Measurements from ENCODE around the gene SPON2.

The SPON2 gene

DNA sequence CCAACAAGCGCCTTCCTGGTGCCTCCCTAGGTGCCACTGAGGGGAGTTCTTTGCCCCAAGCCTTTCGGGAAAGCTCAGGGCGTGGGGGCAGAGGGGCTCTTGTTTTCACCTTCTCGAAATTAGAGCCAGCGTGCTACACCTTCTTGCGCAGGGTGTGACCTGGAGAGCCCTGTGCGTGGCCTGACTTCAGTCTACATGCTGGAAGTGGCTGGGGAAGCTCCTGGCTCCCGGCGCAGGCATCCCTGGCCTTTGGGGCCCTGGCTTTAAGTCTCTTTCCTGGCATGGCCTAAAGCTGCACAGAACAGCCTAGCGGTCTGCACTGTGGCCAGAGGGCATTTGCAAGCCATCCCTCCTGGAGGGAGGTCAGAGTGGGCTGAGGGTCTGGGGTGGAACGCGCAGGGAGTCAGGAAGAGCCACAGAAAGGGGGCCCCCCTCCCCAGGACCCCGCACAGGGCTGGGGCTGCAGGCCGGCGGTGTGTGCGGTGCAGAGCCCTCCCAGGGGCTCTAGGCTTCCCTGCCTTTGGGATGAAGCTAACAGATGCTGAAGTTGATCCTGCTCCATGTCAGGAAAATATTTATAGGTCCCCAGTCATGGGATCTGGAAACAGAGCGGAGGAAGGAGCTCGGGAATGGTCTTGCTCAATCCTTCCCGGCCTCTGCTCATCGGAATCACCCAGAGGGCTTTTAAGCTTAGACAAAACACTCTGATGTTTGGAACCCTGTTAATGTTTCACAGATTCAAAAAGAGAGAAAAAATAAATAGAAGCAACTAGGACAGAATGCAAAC, 781 bp upstream of the SPON2 start:
- DNase-seq (ENCODE audit: low spot score): no peak

DNA sequence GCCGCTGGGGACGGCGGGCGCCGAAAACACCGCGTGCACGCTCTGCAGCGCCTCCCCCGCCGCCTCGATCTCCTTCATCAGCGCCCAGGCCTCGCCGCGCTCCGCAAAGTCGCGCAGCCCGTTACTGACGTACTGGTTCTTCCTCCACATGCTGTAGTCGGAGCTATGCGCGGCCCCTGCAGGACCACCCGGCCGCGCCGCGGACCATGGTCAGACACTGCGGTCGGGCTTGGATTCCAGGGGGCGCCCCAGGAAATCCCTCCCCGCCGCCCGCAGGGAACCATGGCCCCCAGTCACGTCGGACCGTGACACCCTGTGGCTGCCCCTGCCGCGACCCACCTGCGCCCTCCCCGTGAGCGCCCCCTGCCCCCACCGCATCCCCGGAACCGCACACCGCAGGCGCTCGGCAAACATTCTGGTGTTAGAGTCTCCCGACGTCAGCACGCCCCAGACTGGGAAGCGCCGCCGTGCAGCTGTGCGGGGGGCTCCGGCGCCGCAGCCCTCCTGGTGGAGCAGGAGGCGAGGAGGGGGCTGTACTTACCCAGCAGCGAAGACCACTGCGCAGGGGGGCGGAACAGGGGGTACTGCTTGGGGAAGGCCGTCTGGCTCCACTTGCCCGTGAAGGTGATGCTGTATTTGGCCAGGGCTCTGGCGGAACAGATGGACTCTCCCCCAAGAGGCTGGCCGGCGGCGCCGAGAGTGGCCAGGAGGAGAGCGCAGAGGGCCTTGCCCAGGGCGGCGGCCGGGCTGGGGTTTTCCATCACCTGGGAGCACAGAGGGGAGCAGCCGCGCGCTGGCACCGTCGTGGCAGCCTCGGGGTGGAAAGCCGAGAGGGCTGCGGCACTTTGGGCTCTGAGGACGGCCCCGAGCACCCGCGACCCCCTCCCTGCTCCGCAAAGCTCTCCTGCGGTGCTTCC, 814 bp downstream of the SPON2 start:
- no peak for DNase-seq (ENCODE audit: low spot score)

GRCh38 chr4:1170976-1171310, 1.4 kb downstream of the SPON2 start:
- DNase-seq (ENCODE audit: low spot score): no peak

- no peak for DNase-seq (ENCODE audit: low spot score)
Measured at GRCh38 chr4:1170156-1170975, 2.0 kb downstream of the SPON2 start.

GRCh38 chr4:1169691-1170096, 2.7 kb downstream of the SPON2 start:
- no peak for DNase-seq (ENCODE audit: low spot score)

DNA sequence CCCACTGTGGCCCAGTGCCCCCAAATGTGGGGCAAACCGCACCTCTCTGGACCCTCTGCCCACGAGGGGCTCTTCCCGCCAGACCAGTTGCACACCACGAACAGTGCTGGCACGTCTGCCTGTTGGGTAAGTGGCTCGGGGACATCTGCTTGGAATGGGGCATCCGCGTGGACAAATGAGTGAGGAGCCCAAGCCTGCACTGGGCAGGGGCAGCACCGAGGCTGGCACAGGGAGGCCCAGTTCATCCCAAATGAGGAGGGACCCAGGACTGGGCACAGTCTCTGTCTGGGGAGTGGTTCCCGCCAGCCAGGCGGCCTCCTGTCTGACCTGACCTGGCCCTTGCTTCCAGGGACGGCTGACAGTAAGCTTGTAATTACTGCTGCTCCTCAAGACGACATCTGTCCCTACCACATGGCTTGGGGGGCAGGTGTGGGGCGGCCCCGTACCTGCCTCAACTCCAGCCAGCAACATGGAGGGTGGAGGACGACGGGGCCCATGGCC, 3.2 kb downstream of the SPON2 start:
- DNase-seq (ENCODE audit: low spot score): no peak

GRCh38 chr4:1168191-1169101, 3.9 kb downstream of the SPON2 start:
- no peak for DNase-seq (ENCODE audit: low spot score)

DNA sequence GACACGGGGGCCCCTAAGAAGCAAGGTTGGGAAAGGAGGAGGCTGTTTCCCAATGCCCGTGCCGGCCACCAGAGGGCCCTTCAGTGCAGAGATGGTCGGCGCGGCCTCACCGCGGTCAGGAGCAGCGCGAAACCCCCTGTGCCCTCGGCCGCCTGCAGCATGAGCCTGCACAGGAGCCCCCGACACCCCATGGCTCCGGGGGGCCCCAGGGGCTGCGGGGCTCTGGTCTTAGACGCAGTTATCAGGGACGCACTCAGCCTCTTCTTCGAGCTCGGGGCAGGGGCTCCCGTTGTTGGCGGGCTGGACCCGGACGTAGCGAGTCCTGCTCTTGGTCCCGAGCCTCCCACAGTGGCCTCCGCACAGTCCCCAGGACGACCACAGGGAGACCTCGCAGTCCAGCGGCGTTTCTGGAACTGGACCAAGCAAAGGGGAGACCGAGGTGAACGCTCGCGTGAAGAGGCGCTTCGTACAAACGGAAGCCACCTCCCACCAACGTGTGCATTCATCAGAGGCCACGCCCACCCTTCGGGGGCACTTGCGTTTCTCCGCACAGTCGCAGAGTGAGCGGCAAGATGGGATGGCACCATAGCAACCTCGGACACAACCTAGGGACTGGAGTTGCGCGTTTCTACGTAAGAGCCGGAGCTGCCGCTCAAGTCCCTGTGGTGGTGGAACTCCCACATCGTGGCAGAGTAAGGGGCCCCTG, 5.0 kb downstream of the SPON2 start:
- peak; percentile 83 for DNase-seq (ENCODE audit: low spot score)

DNA sequence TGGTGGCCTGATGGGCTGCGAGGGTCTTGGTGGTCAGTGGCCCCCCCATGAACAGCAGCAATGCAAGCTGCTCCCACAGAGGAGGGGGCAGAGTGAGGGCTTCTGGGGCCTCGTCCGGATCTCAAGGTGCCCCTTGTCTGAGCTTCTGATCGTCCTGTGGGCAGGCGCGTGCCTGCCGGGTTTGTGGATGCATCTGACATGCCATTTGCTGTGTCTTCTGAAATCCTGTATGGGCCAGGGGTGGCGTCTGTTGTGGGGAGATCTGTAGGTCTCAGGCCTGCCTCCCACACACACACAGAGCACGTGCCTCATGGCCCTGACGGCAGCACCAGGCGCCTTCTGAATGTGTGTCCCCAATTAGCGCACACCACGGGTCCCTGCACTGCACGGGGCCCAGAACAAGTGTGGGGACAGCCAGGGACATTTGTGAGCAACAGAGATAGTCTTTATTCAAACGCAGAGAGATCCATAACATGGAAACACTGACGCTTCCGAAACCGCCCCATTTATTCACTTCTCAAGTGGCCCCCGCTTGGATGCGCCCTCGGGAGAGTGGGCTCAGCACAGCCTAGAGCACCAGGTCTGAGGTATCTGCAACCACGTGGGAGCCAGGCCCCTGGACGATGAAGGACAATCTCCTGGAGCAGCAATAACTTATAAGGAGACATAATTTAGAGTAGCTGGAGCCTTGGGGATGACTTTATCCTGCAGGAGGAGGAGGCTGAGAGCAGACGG, 5.7 kb downstream of the SPON2 start:
- DNase-seq (ENCODE audit: low spot score): no peak

- DNase-seq (ENCODE audit: low spot score): no peak
Measured at GRCh38 chr4:1164956-1165545, 7.3 kb downstream of the SPON2 start.

DNA sequence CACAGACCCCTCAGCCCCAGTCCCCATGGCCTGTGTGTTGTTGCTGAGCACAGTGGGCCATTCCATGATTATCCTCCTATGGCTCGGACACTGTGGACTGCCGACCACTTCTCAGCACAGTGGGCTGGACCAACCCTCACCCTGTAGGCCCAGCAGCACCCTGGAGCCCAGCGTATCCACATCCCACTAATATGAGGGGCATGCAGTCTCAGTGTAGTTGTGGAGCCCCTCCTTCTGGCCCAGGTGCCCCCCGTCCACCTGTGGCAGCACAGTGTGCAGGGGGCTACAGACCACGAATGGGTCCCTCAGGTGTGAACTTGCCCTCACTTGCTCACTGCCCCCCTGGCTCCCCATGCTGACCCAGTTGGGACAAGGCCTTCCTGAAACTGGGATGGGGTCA, 7.9 kb downstream of the SPON2 start:
- no peak for DNase-seq (ENCODE audit: low spot score)

DNA sequence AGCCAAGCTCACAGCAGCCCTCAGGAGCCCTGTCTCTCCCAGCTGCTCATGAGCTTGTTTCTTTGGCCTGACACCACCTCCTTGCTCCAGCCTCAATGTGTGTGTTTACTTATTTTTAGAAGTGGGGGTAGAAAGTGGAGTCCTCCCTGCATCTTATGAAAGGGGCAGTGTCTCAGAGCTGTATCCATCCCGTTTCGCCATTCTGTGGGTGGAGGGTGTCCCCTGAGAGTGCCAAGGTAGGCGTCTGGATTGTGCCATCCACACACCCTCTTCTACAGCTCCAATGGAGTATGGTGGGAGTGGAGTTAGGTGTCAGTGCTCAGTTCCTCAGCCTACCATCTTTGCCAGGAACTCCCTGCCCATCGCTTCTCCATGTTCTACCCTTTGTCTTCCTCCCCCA, 8.3 kb downstream of the SPON2 start:
- no peak for DNase-seq (ENCODE audit: low spot score)

DNA sequence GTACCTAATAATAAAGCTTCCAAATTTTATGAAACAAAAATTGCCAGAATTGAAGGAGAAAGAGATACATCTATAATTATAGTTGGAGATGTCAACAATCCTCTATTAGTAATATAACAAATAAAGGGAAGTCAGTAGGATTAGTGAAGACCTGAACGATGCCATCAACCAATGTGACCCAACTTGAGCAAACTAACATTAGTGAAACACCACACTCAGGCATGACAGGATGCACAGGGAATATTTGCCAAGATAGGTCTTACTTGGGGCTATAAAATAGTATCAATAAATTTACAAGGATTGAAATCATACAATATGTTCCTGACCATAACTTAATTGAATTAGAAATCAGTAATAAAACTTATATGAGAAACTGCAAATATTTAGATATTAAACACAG, 12.0 kb downstream of the SPON2 start:
- DNase-seq (ENCODE audit: low spot score): no peak

- DNase-seq (ENCODE audit: low spot score): no peak
Measured at GRCh38 chr4:1156069-1156468, 16.3 kb downstream of the SPON2 start.

DNA sequence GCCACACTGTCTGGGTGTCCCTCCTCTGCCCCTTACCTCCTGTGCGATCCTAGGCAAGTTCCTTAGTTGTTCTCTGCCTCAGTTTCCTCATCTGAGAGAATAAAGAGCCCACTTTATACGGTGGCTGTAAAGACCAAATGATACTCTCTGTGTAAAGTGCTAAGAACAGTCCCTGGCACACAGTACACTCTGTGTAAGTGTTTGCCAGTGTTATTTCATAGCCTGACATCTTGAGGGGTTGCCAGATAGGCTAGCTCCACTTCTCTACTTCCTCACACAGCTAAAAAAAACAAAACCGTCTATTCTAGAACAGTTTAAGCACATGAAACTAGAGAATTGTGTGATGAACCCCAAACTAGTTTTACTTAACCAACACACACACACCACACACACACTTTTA, 17.1 kb downstream of the SPON2 start:
- no peak for DNase-seq (ENCODE audit: low spot score)

DNA sequence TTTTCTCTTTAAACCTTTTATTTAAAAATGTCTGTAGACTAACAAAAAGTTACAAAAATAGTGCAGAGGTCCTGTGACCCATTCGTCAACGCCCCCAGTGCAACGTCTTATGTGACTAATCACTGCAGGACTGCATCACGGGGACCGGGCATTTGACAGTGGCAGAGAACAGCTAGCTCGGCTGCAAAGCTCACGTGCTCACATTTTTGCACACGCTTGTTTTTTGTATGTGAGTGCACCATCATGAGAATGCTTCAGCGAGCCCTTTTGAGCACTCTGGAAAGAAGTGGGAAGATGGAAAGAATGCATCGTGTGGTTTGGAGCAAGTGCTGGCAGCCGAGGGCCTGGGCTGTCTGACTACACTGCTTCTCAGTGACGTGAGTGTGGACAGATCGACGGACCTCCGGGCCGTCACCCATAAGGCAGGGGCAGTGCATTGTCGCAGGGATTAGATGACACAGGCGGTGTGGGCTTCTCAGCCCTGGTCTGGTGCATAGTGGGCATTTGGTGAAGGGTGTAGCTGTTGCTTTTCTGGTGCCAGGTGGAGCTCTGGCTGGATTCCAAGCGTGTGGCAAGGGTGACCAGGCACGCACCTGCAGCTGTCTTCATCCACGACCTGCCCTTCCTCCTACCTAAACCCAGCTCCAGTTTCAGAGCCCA, 17.7 kb downstream of the SPON2 start:
- DNase-seq (ENCODE audit: low spot score): no peak

DNA sequence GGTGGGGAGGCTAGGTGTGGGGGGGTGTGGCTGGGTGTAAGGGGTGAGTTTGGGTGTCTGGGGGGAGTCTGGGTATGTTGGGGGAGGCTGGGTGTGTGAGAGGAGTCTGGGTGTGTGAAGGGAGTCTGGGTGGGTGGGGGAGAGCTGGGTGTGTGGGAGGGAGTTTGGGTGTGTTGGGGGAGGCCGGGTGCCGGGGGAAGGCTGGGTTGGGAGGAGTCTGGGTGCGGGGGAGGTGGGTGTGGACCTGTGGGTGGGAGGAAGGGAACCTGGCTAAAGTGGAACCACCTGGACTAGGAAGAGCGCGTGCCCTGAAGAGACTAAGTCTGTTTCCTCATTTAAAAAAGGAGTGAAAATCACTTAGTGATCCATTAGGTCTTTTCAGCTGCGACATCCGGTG, 18.3 kb downstream of the SPON2 start:
- DNase-seq (ENCODE audit: low spot score): no peak

GRCh38 chr4:1153567-1154090, 18.8 kb downstream of the SPON2 start:
- DNase-seq (ENCODE audit: low spot score): no peak

DNA sequence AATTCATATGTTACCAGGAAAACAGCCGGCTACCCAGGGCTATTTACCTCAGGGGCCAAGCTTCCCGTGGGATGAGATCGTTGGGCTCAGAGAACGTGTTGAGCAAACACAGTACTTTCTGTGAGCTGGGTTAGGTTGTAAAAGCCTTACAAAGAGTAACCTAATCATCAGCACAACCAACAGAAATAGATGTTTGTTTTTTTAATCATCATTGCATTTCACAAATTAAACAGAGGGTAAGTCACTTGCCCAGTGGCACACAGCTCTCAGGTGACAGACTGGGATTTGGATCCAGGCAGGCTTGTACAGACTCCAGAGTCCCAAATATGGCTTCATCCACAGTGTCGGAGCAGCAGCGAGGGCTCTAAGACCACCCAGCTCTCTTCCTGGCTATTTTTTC, 20.1 kb downstream of the SPON2 start:
- DNase-seq (ENCODE audit: low spot score): no peak
